ENCODE measurements around the gene TRIO. TPM values are rescaled to one million over a fixed set of nuclear protein-coding genes. Genes with fewer than 3 reads are reported as not detected.

TRIO gene
- total RNA-seq, 1 experiment from 2014 or later, result 211 TPM

GRCh38 chr5:14238272-14238671, 95.1 kb downstream of the TRIO start:
- DNase-seq, result no peak
- Histone ChIP-seq H3K9me2 (replicated peaks; ENCODE audit: low read length) (no peaks in the 10 kb centered on the region), H2AFZ (ENCODE audit: low read length) (no peak overlapping the region), H3K27ac (ENCODE audit: low read length) (no peak overlapping the region), H3K79me2 (ENCODE audit: low read length) (peaks cover 100% of the 10 kb centered on the region), H3K36me3 (ENCODE audit: low read depth, low read length) (no peaks in the 10 kb centered on the region), H3K4me1 (ENCODE audit: insufficient read depth, low read length) (peaks cover 33% of the 10 kb centered on the region), H3K9ac (ENCODE audit: low read length) (no peak overlapping the region), H3K4me2 (ENCODE audit: low read length) (no peak overlapping the region), H3K9me3 (ENCODE audit: low read length) (no peaks in the 10 kb centered on the region), H3K27me3 (ENCODE audit: low read length) (no peaks in the 10 kb centered on the region), H3F3A (ENCODE audit: low read length, unreplicated experiment) (peaks cover 3% of the 10 kb centered on the region), H4K20me1 (ENCODE audit: low read length) (peaks cover 55% of the 10 kb centered on the region), H3K4me3 (ENCODE audit: low read length) (no peak overlapping the region)
- ChIA-PET CTCF (no interaction called here), POLR2A (ENCODE audit: unreplicated experiment) (no interaction called here)
- no TSS peak for BruUV-seq (replicated peaks)
- TF ChIP-seq CTCF (conservative IDR thresholded peaks at IDR 0.05; ENCODE audit: low read depth, low read length) (no peak), EZH2phosphoT487 (IDR thresholded peaks at IDR 0.05; ENCODE audit: borderline replicate concordance, low read length) (no peak), EZH2 (IDR thresholded peaks at IDR 0.05; ENCODE audit: low read length, unreplicated experiment) (no peak)
- ATAC-seq, result no peak
- intact Hi-C loops (cut with micrococcal nuclease), result no loop called here

- intact Hi-C loops (cut with micrococcal nuclease), result no loop called here
- CTCF ChIA-PET, result no interaction called here
- peaks cover 33% of the 10 kb centered on the region for H3K4me1 ChIP-seq (ENCODE audit: insufficient read depth, low read length)
- no TSS peak for BruUV-seq (replicated peaks)
- no peak overlapping the region for H3K4me3 ChIP-seq (ENCODE audit: low read length)
- no peak overlapping the region for H2AFZ ChIP-seq (ENCODE audit: low read length)
- no peak overlapping the region for H3K9ac ChIP-seq (ENCODE audit: low read length)
- H3K4me2 ChIP-seq (ENCODE audit: low read length), result no peak overlapping the region
- H3F3A ChIP-seq (ENCODE audit: low read length, unreplicated experiment), result peaks cover 3% of the 10 kb centered on the region
- TF ChIP-seq EZH2phosphoT487 (IDR thresholded peaks at IDR 0.05; ENCODE audit: borderline replicate concordance, low read length) (no peak), CTCF (conservative IDR thresholded peaks at IDR 0.05; ENCODE audit: low read depth, low read length) (no peak), EZH2 (IDR thresholded peaks at IDR 0.05; ENCODE audit: low read length, unreplicated experiment) (no peak)
- H3K9me2 ChIP-seq (replicated peaks; ENCODE audit: low read length), result no peaks in the 10 kb centered on the region
- no peak overlapping the region for H3K27ac ChIP-seq (ENCODE audit: low read length)
- H3K79me2 ChIP-seq (ENCODE audit: low read length), result peaks cover 100% of the 10 kb centered on the region
- no peak for ATAC-seq
- no peak for DNase-seq
- POLR2A ChIA-PET (ENCODE audit: unreplicated experiment), result no interaction called here
- H3K9me3 ChIP-seq (ENCODE audit: low read length), result no peaks in the 10 kb centered on the region
- no peaks in the 10 kb centered on the region for H3K36me3 ChIP-seq (ENCODE audit: low read depth, low read length)
- H4K20me1 ChIP-seq (ENCODE audit: low read length), result peaks cover 63% of the 10 kb centered on the region
- no peaks in the 10 kb centered on the region for H3K27me3 ChIP-seq (ENCODE audit: low read length)
Observed at GRCh38 chr5:14239404-14239803, 96.3 kb downstream of the TRIO start.

GRCh38 chr5:14239951-14240350, 96.8 kb downstream of the TRIO start:
- Histone ChIP-seq H2AFZ (ENCODE audit: low read length) (no peak overlapping the region), H3K36me3 (ENCODE audit: low read depth, low read length) (no peaks in the 10 kb centered on the region), H3K27ac (ENCODE audit: low read length) (no peak overlapping the region), H3K9ac (ENCODE audit: low read length) (no peak overlapping the region), H3K9me2 (replicated peaks; ENCODE audit: low read length) (no peaks in the 10 kb centered on the region), H4K20me1 (ENCODE audit: low read length) (peaks cover 67% of the 10 kb centered on the region), H3K4me2 (ENCODE audit: low read length) (no peak overlapping the region), H3K79me2 (ENCODE audit: low read length) (peaks cover 100% of the 10 kb centered on the region), H3K9me3 (ENCODE audit: low read length) (no peaks in the 10 kb centered on the region), H3K4me3 (ENCODE audit: low read length) (no peak overlapping the region), H3K4me1 (ENCODE audit: insufficient read depth, low read length) (peaks cover 37% of the 10 kb centered on the region), H3K27me3 (ENCODE audit: low read length) (no peaks in the 10 kb centered on the region), H3F3A (ENCODE audit: low read length, unreplicated experiment) (peaks cover 3% of the 10 kb centered on the region)
- ATAC-seq, result peak; percentile 60
- no peak for DNase-seq
- no TSS peak for BruUV-seq (replicated peaks)
- ChIA-PET CTCF (interaction anchor here (0.6 kb wide), 1 partner anchor 263 kb away, joined by 5 read pairs; no protein-coding TSS in a partner anchor), POLR2A (ENCODE audit: unreplicated experiment) (interaction anchor here (0.6 kb wide), 1 partner anchor 79 kb away, joined by 9 read pairs; no protein-coding TSS in a partner anchor)
- intact Hi-C loops (cut with micrococcal nuclease), result no loop called here
- TF ChIP-seq EZH2phosphoT487 (IDR thresholded peaks at IDR 0.05; ENCODE audit: borderline replicate concordance, low read length), result no peak
- TF ChIP-seq CTCF (conservative IDR thresholded peaks at IDR 0.05; ENCODE audit: low read depth, low read length), result no peak
- no peak for TF ChIP-seq EZH2 (IDR thresholded peaks at IDR 0.05; ENCODE audit: low read length, unreplicated experiment)
